HepG2 (cell line): ENCODE data around the gene BTN1A1. TPM values are rescaled to one million over a fixed set of nuclear protein-coding genes. Genes with fewer than 3 reads are reported as not detected.

Experiments
- BRCA1 ChIP-seq: sonication (generic); formaldehyde crosslinking; IDR thresholded peaks from 2 replicates; pipeline ENCODE4 v1.4.0; 2020; ENCODE audit warnings: missing genetic modification reagents
- ELF3 ChIP-seq: IDR thresholded peaks from 2 replicates; pipeline ENCODE4 v1.6.1; 2016; ENCODE audit warnings: missing genetic modification reagents, missing compliant biosample characterization
- FOXJ3 ChIP-seq: sonication (generic); formaldehyde crosslinking; IDR thresholded peaks from 2 replicates; pipeline ENCODE4 v1.4.0; 2020; ENCODE audit warnings: missing genetic modification reagents, mild to moderate bottlenecking, borderline replicate concordance
- HDAC2 ChIP-seq: sonication (generic); formaldehyde crosslinking; IDR thresholded peaks from 2 replicates; pipeline ENCODE4 v1.4.0; 2020; ENCODE audit warnings: missing genetic modification reagents
- MED1 ChIP-seq: sonication (generic); formaldehyde crosslinking; IDR thresholded peaks from 2 replicates; pipeline ENCODE4 v1.4.0; 2020; ENCODE audit warnings: missing genetic modification reagents
- MTF2 ChIP-seq: sonication (generic); formaldehyde crosslinking; IDR thresholded peaks from 2 replicates; pipeline ENCODE4 v1.5.0; 2020; ENCODE audit warnings: missing genetic modification reagents, borderline replicate concordance
- NCOA2 ChIP-seq: sonication (generic); formaldehyde crosslinking; IDR thresholded peaks from 2 replicates; pipeline ENCODE4 v1.8.0; 2022; ENCODE audit warnings: inconsistent platforms
- RBFOX2 ChIP-seq: fragments of 200-400 bp; formaldehyde crosslinking; IDR thresholded peaks from 2 replicates; pipeline ENCODE4 v1.6.1; 2017; ENCODE audit warnings: low read depth, mild to moderate bottlenecking, low read length
- RCOR2 ChIP-seq: IDR thresholded peaks from 2 replicates; pipeline ENCODE4 v1.6.1; 2016; ENCODE audit warnings: missing biosample characterization, missing genetic modification reagents
- RXRB ChIP-seq: IDR thresholded peaks from 2 replicates; pipeline ENCODE4 v1.6.1; 2016; ENCODE audit warnings: borderline replicate concordance, missing genetic modification reagents, missing compliant biosample characterization
- STAT5B ChIP-seq: sonication (generic); formaldehyde crosslinking; IDR thresholded peaks from 2 replicates; pipeline ENCODE4 v1.4.0; 2020; ENCODE audit warnings: missing genetic modification reagents
- YEATS4 ChIP-seq: sonication (generic); formaldehyde crosslinking; IDR thresholded peaks from 2 replicates; pipeline ENCODE4 v1.4.0; 2020; ENCODE audit warnings: missing genetic modification reagents, borderline replicate concordance
- ZNF562 ChIP-seq: sonication (generic); formaldehyde crosslinking; IDR thresholded peaks from 2 replicates; pipeline ENCODE4 v1.8.0; 2022; ENCODE audit warnings: missing genetic modification reagents, borderline replicate concordance
- ZNF629 ChIP-seq: sonication (generic); formaldehyde crosslinking; conservative IDR thresholded peaks from 2 replicates; pipeline ENCODE4 v1.5.0; 2020; ENCODE audit warnings: missing genetic modification reagents
- ZNF775 ChIP-seq: sonication (generic); formaldehyde crosslinking; IDR thresholded peaks from 2 replicates; pipeline ENCODE4 v1.4.0; 2020; ENCODE audit warnings: missing genetic modification reagents, mild to moderate bottlenecking, moderate library complexity, borderline replicate concordance
- polyA plus RNA-seq, 8 experiments: library from polyadenylated mRNA; depleted of rRNA in 3 of 8; stranded (reverse) in 7 of 8; unstranded in 1 of 8; fragments of >200 nt; fragmentation: Illumina TruSeq in 4 of 8; extraction: Trizol in 4 of 8; gene quantifications; 2 replicates each; pipeline versions ENCODE4 v1.2.1 to v1.2.3, GENCODE V29; 2011 to 2016; ENCODE audit warnings: low read depth in 4 of 8, missing spikeins in 1 of 8, mixed read lengths in 1 of 8; ENCODE audit not compliant: insufficient read depth in 1 of 8
- total RNA-seq, 5 experiments: library from RNA; depleted of rRNA; stranded (reverse); fragments of >200 nt; fragmentation: Illumina TruSeq; extraction: Trizol; gene quantifications; 2 replicates each; pipeline ENCODE4 v1.2.3, GENCODE V29; 2016; ENCODE audit warnings: low read depth in 1 of 5
- TF ChIP-seq, protein P1 (sequence below): IDR thresholded peaks from 2 replicates; pipeline ENCODE4 v1.6.1; 2012; ENCODE audit warnings: inconsistent platforms
- TF ChIP-seq, protein P2 (sequence below): sonication (generic); formaldehyde crosslinking; IDR thresholded peaks from 2 replicates; pipeline ENCODE4 v1.8.0; 2023; ENCODE audit warnings: mild to moderate bottlenecking, missing genetic modification reagents
- TF ChIP-seq, protein P3 (sequence below): IDR thresholded peaks from 2 replicates; pipeline ENCODE4 v1.6.1; 2016; ENCODE audit warnings: low read depth, control low read depth
- TF ChIP-seq, protein P4 (sequence below): sonication (generic); formaldehyde crosslinking; IDR thresholded peaks from 2 replicates; pipeline ENCODE4 v1.9.0; 2021; ENCODE audit warnings: mild to moderate bottlenecking, missing genetic modification reagents
- TF ChIP-seq, protein P5 (sequence below): sonication (generic); formaldehyde crosslinking; conservative IDR thresholded peaks from 2 replicates; pipeline ENCODE4 v1.4.0; 2020; ENCODE audit warnings: missing genetic modification reagents

The BTN1A1 gene
- total and polyA plus RNA-seq, 2 of the 13 experiments (the other 11 are each of a cell fraction or from before 2014, with no cell fraction given), result 0.04 TPM; not detected in 1

DNA sequence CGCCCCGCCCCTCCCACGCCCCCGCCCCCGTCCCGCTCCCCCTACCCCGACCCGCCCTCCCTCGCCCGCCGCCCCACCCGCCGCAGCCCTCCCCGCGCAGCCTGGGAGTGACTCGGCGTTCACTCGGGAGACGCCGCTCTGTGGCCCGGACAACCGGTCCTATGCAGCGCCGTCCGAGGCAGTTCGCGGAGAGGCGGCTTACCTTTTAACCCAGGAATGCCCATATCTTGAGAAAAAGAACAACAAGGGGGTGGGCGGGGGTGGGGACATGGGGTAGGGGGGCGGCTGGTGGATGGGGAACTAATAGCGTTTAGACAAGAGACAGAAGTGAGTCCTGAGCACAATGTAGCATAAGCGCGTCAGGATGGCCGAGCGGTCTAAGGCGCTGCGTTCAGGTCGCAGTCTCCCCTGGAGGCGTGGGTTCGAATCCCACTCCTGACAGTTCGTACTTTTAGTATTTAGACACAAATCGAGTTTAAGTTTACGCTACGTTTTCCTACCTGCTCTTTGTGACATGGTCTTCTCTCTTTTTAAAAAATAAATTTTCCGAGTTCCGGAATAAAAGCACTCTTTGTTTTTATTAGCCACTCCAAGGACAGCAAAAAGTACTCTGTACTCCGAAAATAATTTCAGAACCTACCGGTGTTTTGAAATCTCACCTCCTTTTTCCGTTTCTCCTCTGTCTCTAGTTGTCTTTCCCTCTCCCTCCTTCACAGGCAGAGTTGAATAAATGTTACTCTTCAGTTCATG lies 20.9 kb downstream of the BTN1A1 start (continued):
- 0 out of 2 replicates have a peak, but pooled peaks have one; percentile 19 for TF ChIP-seq STAT5B (CRISPR knock-in tag)
- peak; percentile 74 for TF ChIP-seq RXRB
- TF ChIP-seq FOXJ3 (CRISPR knock-in tag), result no peak
- TF ChIP-seq, protein P1, sequence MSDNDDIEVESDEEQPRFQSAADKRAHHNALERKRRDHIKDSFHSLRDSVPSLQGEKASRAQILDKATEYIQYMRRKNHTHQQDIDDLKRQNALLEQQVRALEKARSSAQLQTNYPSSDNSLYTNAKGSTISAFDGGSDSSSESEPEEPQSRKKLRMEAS, result no peak; the same call in 1 of the 2 replicates
- TF ChIP-seq MED1, result peak; percentile 69
- peak; percentile 58 for TF ChIP-seq NCOA2 (CRISPR knock-in tag)
- TF ChIP-seq, protein P2, sequence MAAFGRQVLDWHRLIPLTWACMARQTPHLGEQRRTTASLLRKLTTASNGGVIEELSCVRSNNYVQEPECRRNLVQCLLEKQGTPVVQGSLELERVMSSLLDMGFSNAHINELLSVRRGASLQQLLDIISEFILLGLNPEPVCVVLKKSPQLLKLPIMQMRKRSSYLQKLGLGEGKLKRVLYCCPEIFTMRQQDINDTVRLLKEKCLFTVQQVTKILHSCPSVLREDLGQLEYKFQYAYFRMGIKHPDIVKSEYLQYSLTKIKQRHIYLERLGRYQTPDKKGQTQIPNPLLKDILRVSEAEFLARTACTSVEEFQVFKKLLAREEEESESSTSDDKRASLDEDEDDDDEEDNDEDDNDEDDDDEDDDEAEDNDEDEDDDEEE (CRISPR knock-in tag), result no peak; the same call in 1 of the 2 replicates
- TF ChIP-seq ELF3 (CRISPR knock-in tag), result peak; percentile 50; the same call in 1 of the 2 replicates
- TF ChIP-seq, protein P3, sequence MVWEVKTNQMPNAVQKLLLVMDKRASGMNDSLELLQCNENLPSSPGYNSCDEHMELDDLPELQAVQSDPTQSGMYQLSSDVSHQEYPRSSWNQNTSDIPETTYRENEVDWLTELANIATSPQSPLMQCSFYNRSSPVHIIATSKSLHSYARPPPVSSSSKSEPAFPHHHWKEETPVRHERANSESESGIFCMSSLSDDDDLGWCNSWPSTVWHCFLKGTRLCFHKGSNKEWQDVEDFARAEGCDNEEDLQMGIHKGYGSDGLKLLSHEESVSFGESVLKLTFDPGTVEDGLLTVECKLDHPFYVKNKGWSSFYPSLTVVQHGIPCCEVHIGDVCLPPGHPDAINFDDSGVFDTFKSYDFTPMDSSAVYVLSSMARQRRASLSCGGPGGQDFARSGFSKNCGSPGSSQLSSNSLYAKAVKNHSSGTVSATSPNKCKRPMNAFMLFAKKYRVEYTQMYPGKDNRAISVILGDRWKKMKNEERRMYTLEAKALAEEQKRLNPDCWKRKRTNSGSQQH, result peak; percentile 84; the same call in 1 of the 2 replicates
- TF ChIP-seq RBFOX2, result no peak; the same call in 1 of the 2 replicates
- TF ChIP-seq, protein P4, sequence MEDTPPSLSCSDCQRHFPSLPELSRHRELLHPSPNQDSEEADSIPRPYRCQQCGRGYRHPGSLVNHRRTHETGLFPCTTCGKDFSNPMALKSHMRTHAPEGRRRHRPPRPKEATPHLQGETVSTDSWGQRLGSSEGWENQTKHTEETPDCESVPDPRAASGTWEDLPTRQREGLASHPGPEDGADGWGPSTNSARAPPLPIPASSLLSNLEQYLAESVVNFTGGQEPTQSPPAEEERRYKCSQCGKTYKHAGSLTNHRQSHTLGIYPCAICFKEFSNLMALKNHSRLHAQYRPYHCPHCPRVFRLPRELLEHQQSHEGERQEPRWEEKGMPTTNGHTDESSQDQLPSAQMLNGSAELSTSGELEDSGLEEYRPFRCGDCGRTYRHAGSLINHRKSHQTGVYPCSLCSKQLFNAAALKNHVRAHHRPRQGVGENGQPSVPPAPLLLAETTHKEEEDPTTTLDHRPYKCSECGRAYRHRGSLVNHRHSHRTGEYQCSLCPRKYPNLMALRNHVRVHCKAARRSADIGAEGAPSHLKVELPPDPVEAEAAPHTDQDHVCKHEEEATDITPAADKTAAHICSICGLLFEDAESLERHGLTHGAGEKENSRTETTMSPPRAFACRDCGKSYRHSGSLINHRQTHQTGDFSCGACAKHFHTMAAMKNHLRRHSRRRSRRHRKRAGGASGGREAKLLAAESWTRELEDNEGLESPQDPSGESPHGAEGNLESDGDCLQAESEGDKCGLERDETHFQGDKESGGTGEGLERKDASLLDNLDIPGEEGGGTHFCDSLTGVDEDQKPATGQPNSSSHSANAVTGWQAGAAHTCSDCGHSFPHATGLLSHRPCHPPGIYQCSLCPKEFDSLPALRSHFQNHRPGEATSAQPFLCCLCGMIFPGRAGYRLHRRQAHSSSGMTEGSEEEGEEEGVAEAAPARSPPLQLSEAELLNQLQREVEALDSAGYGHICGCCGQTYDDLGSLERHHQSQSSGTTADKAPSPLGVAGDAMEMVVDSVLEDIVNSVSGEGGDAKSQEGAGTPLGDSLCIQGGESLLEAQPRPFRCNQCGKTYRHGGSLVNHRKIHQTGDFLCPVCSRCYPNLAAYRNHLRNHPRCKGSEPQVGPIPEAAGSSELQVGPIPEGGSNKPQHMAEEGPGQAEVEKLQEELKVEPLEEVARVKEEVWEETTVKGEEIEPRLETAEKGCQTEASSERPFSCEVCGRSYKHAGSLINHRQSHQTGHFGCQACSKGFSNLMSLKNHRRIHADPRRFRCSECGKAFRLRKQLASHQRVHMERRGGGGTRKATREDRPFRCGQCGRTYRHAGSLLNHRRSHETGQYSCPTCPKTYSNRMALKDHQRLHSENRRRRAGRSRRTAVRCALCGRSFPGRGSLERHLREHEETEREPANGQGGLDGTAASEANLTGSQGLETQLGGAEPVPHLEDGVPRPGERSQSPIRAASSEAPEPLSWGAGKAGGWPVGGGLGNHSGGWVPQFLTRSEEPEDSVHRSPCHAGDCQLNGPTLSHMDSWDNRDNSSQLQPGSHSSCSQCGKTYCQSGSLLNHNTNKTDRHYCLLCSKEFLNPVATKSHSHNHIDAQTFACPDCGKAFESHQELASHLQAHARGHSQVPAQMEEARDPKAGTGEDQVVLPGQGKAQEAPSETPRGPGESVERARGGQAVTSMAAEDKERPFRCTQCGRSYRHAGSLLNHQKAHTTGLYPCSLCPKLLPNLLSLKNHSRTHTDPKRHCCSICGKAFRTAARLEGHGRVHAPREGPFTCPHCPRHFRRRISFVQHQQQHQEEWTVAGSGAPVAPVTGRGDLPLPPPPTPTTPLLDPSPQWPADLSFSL (CRISPR knock-in tag), result no peak
- TF ChIP-seq, protein P5, sequence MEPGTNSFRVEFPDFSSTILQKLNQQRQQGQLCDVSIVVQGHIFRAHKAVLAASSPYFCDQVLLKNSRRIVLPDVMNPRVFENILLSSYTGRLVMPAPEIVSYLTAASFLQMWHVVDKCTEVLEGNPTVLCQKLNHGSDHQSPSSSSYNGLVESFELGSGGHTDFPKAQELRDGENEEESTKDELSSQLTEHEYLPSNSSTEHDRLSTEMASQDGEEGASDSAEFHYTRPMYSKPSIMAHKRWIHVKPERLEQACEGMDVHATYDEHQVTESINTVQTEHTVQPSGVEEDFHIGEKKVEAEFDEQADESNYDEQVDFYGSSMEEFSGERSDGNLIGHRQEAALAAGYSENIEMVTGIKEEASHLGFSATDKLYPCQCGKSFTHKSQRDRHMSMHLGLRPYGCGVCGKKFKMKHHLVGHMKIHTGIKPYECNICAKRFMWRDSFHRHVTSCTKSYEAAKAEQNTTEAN (CRISPR knock-in tag), result no peak
- TF ChIP-seq BRCA1 (CRISPR knock-in tag), result 0 out of 2 replicates have a peak, but pooled peaks have one; percentile 55
- TF ChIP-seq ZNF775 (CRISPR knock-in tag), result no peak
- TF ChIP-seq MTF2 (CRISPR knock-in tag), result no peak
- TF ChIP-seq ZNF629 (CRISPR knock-in tag), result peak; percentile 50
- TF ChIP-seq YEATS4, result peak; percentile 14
- TF ChIP-seq ZNF562 (CRISPR knock-in tag), result no peak
- TF ChIP-seq HDAC2 (CRISPR knock-in tag), result peak; percentile 71; the same call in 1 of the 2 replicates
- 0 out of 2 replicates have a peak, but pooled peaks have one; percentile 19 for TF ChIP-seq RCOR2 (CRISPR knock-in tag)
